Right lobe of liver (tissue), 6 donors: Measurements from ENCODE around the gene RPS6KA2. TPM values are rescaled to one million over a fixed set of nuclear protein-coding genes. Genes with fewer than 3 reads are reported as not detected.
A peak's percentile ranks its signal among the peaks of the same experiment; 100 is the strongest.

Experiments
- ATAC-seq, 4 donors: fragments of 200-7000 bp; cut with Tn5 transposase; one replicate each; pipeline ENCODE4 v1.9.1; 2020; ENCODE audit warnings: mild to moderate bottlenecking in 4 of 4, moderate library complexity in 4 of 4
- DNase-seq, 3 donors: peaks; one replicate each; pipeline ENCODE4 v3.0.0-alpha.2; 2020
- H3K27ac ChIP-seq, 3 donors: fragments of 200-600 bp; one replicate each; pipeline ENCODE4 v1.8.0; 2022
- H3K27me3 ChIP-seq, 2 donors: fragments of 200-600 bp; one replicate each; pipeline ENCODE4 v1.8.0; 2022
- H3K36me3 ChIP-seq, 4 donors: fragments of 200-600 bp; sonication (generic) in 1 of 4; one replicate each; pipeline versions ENCODE4 v1.5.1 to v1.8.0; 2017 to 2022; ENCODE audit warnings: control low read depth in 1 of 4
- H3K4me1 ChIP-seq, 4 donors: fragments of 200-600 bp; sonication (generic) in 1 of 4; one replicate each; pipeline versions ENCODE4 v1.5.1 to v1.8.0; 2017 to 2022; ENCODE audit warnings: control low read depth in 1 of 4
- H3K4me3 ChIP-seq, 3 donors: fragments of 200-600 bp; one replicate each; pipeline ENCODE4 v1.8.0; 2022
- H3K9me3 ChIP-seq, 4 donors: fragments of 200-600 bp; sonication (generic) in 1 of 4; one replicate each; pipeline versions ENCODE4 v1.5.1 to v1.8.0; 2017 to 2022; ENCODE audit warnings: control low read depth in 1 of 4
- POLR2A ChIP-seq: fragments of 450-650 bp; IDR thresholded peaks from one replicate; pipeline ENCODE4 v1.6.1; 2017; ENCODE audit warnings: antibody characterized with exemption, mild to moderate bottlenecking
- WGBS: methylation state at CpG from one replicate; pipeline ENCODE4 v1.1.6; 2018; ENCODE audit warnings: low coverage, low lambda C conversion rate; ENCODE audit not compliant: insufficient coverage; ENCODE audit errors: missing lambda C conversion rate; 5-methylcytosine and 5-hydroxymethylcytosine counted together
- intact Hi-C, 2 donors: fragments of 100-400 bp; cut with DNase I; formaldehyde crosslinking; loops; one replicate each; pipeline versions ENCODE4 v1.11.2 to v1.14.1; 2022
- total RNA-seq, 6 experiments: library from RNA; depleted of rRNA in 2 of 6; stranded (reverse); fragments of >200 nt in 2 of 6; fragmentation: NEBNext Ultra II Directional in 3 of 6; extraction: Animal tissue kit (Norgen Biotek cat#: 25700) in 3 of 6; gene quantifications; one replicate each; pipeline versions ENCODE4 v1.1.0 to v1.2.4, GENCODE V29; 2016 to 2023
- TF ChIP-seq, protein P1 (sequence below), 4 donors: fragments of 200-600 bp in 3 of 4; fragments of 450-650 bp in 1 of 4; IDR thresholded peaks; one replicate each; pipeline versions ENCODE4 v1.5.1 to v1.8.0; 2016 to 2022; ENCODE audit warnings: antibody characterized with exemption in 4 of 4, mild to moderate bottlenecking in 2 of 4
- donor health status: DM: no; HTN: yes; CAD: no.
- donor health status: DM: no; HTN: no; CAD: no.
- donor health status: DM: no; HTN: no; CAD: no.
- donor health status: DM: no; HTN: yes; CAD: no.
- donor health status: DM: no; HTN: yes; CAD: no.

The RPS6KA2 gene
- total RNA-seq, 6 experiments from 2014 or later, result 6.4 to 18.1 (median 11.1) TPM

DNA sequence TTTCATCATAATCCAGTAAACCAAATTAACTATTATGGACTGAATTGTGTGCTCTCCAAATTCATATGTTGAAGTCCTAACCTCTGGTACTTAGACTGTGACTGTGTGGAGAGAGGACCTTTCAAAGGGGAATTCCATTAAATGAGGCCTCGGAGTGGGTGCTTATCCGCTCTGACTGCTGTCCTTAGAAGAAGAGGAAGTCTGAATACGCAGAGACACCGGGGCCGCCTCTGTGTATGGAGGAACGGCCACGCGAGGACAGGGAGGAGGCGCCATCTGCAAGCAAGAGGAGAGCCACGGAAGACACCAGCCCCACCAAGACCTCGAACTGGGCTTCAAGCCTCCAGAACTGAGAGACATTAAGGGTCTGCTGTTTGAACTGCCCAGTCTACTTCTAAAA, 35.6 kb upstream of the RPS6KA2 start:
- Histone ChIP-seq H3K4me1 (no peaks in the 10 kb centered on the region), H3K4me3 (no peak overlapping the region), H3K36me3 (no peaks in the 10 kb centered on the region), H3K27me3 (no peaks in the 10 kb centered on the region), H3K27ac (no peak overlapping the region), H3K9me3 (no peaks in the 10 kb centered on the region)
- 85% methylated on average over 2 of the region's 11 CpGs for WGBS
- no peak for TF ChIP-seq POLR2A
- TF ChIP-seq, protein P1, sequence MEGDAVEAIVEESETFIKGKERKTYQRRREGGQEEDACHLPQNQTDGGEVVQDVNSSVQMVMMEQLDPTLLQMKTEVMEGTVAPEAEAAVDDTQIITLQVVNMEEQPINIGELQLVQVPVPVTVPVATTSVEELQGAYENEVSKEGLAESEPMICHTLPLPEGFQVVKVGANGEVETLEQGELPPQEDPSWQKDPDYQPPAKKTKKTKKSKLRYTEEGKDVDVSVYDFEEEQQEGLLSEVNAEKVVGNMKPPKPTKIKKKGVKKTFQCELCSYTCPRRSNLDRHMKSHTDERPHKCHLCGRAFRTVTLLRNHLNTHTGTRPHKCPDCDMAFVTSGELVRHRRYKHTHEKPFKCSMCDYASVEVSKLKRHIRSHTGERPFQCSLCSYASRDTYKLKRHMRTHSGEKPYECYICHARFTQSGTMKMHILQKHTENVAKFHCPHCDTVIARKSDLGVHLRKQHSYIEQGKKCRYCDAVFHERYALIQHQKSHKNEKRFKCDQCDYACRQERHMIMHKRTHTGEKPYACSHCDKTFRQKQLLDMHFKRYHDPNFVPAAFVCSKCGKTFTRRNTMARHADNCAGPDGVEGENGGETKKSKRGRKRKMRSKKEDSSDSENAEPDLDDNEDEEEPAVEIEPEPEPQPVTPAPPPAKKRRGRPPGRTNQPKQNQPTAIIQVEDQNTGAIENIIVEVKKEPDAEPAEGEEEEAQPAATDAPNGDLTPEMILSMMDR (IDR thresholded peaks at IDR 0.05), result no peak
- intact Hi-C loops, result no loop called here
- DNase-seq (no peak), ATAC-seq (no peak)

DNA sequence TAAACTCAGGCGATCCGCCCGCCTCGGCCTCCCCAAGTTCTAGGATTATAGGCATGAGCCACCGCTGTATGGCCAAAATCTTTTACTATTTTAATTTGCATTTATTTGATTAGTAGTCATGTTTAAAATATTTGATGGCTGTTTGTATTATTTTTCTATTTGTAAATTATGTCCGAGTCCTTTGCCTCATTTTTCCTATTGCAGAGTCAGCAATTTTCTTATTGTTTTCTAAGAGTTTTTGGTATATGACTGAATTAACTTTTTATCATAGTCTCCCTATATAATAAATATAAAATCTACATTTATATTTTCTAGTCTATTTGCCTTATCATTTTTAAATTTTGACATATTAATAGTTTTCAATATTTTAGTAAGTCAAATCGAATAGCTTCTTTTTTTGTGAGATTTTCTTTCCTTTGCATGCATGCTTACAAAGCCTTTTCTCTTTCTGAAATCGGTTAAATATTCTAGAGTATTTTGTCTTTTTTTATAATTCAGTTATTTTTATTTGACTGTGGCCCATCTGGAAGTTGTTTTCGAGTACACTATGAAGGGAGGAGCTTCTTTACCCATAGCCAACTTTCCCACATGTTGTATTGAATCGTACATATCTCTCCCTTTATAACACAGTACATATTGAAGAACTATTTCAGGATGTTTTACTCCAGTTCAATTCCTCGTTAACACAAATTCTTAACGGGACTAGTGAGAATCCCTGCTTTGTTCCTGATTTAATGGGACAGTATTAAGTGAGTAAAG, 34.5 kb upstream of the RPS6KA2 start:
- DNase-seq, result no peak
- no peak overlapping the region for H3K4me3 ChIP-seq
- no peaks in the 10 kb centered on the region for H3K27me3 ChIP-seq
- H3K4me1 ChIP-seq, result no peaks in the 10 kb centered on the region
- H3K9me3 ChIP-seq, result no peaks in the 10 kb centered on the region
- no peak overlapping the region for H3K27ac ChIP-seq
- intact Hi-C loops, result no loop called here
- WGBS, result 71% methylated on average over 12 of the region's 12 CpGs
- H3K36me3 ChIP-seq, result no peaks in the 10 kb centered on the region
- ATAC-seq, result no peak
- no peak for TF ChIP-seq POLR2A
- TF ChIP-seq, protein P1 (IDR thresholded peaks at IDR 0.05), result no peak

DNA sequence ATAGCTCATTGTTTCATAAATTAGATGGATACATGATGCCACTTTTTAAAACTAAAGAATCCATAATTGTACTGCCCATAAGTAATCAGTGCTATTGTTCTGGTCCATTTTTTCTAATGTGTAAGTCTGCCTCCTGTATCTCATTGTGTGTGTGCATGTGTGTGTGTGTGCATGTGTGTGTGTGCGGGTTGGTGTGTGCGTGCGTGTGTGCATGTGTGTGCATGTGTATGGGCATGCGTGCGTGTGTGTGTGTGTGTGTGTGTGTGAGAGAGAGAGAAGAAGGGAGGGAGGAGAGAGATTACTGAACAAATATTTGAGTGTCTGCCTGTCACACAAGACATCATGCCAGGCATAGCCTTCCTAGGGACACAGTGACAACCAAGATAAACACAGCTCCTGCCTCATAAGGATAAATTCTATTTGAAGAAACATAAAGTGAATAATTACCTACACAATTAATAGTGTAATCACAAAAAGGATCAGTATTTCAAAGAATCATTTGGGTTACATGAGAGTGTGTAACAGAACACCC, 33.2 kb upstream of the RPS6KA2 start:
- H3K27me3 ChIP-seq, result no peaks in the 10 kb centered on the region
- intact Hi-C loops, result no loop called here
- 44% methylated on average over 5 of the region's 5 CpGs for WGBS
- TF ChIP-seq POLR2A, result no peak
- TF ChIP-seq, protein P1 (IDR thresholded peaks at IDR 0.05), result no peak
- no peak for DNase-seq
- no peaks in the 10 kb centered on the region for H3K4me1 ChIP-seq
- no peaks in the 10 kb centered on the region for H3K9me3 ChIP-seq
- H3K4me3 ChIP-seq, result no peak overlapping the region
- H3K27ac ChIP-seq, result no peak overlapping the region
- no peaks in the 10 kb centered on the region for H3K36me3 ChIP-seq
- peak in 1 of 4 donors; percentile 39 for ATAC-seq

DNA sequence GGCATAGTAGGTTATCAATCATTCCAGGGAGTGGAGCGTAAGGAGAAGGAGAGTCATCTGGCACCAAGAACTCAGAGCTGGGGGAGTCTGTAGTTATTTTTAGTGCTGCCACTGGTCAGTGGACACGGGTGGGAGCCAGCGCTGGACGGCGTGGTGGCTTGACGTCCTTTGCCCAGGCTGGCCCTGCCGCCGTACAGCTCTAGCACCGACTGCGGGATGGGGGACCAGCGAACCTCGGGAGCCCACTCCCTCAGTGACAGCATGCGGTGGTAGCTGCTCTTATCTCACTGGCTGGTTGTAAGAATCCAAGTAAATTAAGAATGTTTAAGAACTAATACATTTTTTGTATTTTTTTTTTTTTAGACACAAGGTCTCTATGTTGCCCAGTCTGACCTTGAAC, 32.5 kb upstream of the RPS6KA2 start:
- H3K27me3 ChIP-seq, result peaks cover 0 to 3% of the 10 kb centered on the region in 2 donors
- 75% methylated on average over 1 of the region's 13 CpGs for WGBS
- H3K4me3 ChIP-seq, result no peak overlapping the region
- no peaks in the 10 kb centered on the region for H3K4me1 ChIP-seq
- intact Hi-C loops, result no loop called here
- no peak overlapping the region for H3K27ac ChIP-seq
- no peaks in the 10 kb centered on the region for H3K9me3 ChIP-seq
- no peaks in the 10 kb centered on the region for H3K36me3 ChIP-seq
- no peak for ATAC-seq
- TF ChIP-seq, protein P1 (IDR thresholded peaks at IDR 0.05), result no peak
- no peak for TF ChIP-seq POLR2A
- DNase-seq, result no peak
